Gastroesophageal sphincter (tissue), 3 donors: ENCODE data around the gene SQSTM1.

Experiments used
- CTCF ChIP-seq, 4 experiments: fragments of 200-600 bp in 2 of 4; fragments of 450-650 bp in 2 of 4; sonication (generic) in 1 of 4; IDR thresholded peaks; one replicate each; pipeline ENCODE4 v1.5.1; 2017 to 2019; ENCODE audit warnings: antibody characterized with exemption in 4 of 4, mild to moderate bottlenecking in 2 of 4, moderate library complexity in 2 of 4
- EP300 ChIP-seq: sonication (generic); formaldehyde crosslinking; IDR thresholded peaks from one replicate; pipeline ENCODE4 v1.6.1; 2017; ENCODE audit warnings: antibody characterized with exemption, mild to moderate bottlenecking

GRCh38 chr5:179817890-179818745, 2.6 kb upstream of the SQSTM1 start:
- no peak for TF ChIP-seq EP300
- TF ChIP-seq CTCF (IDR thresholded peaks at IDR 0.05): no peak
